GM21526 (cell line): ENCODE results near the gene EIF3L.
A peak's percentile ranks its signal among the peaks of the same experiment; 100 is the strongest.

Experiments
- ATAC-seq: cut with Tn5 transposase; IDR thresholded peaks from one replicate; pipeline ENCODE4 v1.9.1; 2021; ENCODE audit warnings: moderate library complexity; ENCODE audit not compliant: unreplicated experiment, low FRiP score

EIF3L gene

GRCh38 chr22:37850801-37851200 is 1.6 kb downstream of the EIF3L start:
- no peak for ATAC-seq

GRCh38 chr22:37852418-37852817 is 3.2 kb downstream of the EIF3L start:
- ATAC-seq = no peak

- ATAC-seq = no peak
These were observed 5.7 kb downstream of the EIF3L start for GRCh38 chr22:37854946-37855345.

GRCh38 chr22:37855462-37855861 is 6.2 kb downstream of the EIF3L start:
- no peak for ATAC-seq

DNA sequence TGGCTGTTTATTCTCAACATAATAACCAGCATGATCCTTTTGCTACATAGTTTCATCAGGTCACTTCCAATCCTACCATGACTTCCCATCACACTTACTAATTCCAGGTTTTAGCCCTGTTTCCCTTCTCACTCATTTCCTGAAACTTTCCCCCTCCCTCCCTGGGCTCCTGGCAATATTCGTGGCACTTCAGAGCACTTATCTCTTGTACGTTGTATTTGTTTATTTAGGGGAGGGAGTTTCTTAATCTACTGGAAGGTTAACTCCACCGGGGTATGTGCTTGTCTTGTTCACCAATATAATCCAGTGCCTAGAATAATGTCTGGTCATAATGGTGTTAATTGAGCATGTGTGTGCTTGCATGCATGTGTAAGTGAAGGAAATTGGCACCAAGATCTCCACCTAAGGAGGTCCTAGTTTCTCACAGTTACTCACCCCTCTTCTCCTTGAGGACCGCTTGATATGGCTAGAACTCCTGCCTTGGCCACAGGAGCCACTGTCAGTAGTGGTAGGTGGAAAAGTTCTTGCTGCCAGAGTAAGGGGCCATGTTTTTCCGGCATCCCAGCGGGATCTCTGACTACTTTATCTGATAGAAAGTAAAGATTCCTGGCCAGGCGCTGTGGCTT is 11.7 kb downstream of the EIF3L start:
- ATAC-seq = no peak

DNA sequence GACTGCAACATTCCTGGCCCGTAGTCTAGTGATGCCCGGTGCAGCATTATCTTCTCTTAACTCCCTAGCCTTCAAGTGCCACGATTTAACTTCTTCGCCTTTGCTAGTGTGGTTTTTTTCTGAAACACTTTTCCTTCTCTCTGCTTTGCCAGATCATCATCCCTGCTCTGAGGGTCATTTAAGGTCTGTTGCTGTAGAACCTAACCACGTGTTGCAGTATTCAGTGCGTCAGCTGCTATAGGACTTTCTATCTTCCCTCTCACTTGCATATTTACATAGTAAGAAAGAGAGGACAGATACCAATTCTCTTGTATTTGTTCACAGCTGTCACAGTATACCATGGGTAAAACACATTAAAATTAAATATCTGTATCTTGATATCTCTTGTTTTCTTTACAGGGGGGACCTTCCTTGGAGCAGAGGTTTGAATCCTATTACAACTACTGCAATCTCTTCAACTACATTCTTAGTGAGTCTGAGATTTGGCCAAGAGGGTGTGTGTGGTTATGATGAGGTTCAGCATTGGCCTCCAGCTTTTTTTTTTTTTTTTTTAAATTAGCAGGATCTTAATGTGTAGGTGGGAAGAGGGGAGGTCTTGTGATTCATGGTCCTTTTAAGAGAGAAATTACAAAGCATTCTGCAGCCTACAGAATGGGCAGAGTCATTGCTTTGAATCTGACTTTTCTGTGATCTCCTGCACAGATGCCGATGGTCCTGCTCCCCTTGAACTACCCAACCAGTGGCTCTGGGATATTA is 13.5 kb downstream of the EIF3L start:
- no peak for ATAC-seq

GRCh38 chr22:37865510-37865909 is 16.3 kb downstream of the EIF3L start:
- ATAC-seq = no peak

GRCh38 chr22:37870273-37870672 is 21.1 kb downstream of the EIF3L start:
- no peak for ATAC-seq

DNA sequence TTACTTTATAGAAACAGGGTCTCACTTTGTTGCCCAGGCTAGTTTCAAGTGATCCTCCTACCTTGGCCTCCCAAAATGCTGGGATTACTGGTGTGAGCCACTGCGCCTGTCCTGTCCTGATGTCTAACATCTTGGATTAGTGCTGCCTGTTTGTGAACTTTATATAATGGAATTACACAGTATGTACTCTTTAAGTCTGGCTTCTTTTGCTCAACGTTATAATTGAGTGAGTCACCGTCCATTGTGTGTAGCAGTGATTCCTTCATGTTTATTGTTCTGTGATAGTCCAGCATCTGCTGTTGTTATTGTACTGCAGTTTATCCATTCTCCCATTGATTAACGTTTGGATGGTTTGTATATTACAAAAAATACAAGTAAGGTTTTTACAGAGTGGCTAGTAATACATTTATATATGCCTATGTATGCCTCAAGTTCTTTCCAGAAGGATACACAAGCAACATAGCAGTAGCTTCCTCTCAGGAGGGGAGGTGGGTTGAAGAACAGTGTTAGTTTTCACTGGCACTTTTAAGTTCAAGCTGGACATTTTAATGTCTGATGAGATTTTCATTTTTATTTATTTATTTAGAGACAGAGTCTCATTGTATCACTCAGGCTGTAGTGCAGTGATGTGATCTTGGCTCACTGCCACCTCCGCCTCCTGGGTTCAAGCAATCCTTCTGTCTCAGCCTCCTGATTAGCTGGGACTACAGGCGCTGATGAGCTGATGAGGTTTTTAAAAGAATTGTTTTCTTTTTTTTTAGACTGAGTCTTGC is 31.6 kb downstream of the EIF3L start:
- ATAC-seq = no peak

DNA sequence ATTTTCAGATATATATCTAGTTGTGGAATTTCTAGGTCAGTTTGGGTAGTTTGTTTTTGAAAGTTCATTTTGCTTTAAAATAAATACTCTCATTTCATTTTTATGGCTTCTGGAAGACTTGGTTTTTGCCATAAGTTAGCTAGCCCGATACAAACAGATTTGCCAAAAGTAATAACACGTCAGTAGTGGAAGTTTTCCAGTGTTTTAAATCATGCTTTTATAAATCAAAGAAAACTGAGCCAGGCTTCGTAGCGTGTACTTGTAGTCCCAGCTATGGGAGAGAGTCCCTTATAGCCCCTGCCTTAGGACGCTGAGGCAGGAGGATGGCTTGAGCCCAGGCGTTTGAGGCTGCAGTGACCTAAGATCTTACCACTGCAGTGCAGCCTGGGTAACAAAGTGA is 35.2 kb downstream of the EIF3L start:
- ATAC-seq = no peak

DNA sequence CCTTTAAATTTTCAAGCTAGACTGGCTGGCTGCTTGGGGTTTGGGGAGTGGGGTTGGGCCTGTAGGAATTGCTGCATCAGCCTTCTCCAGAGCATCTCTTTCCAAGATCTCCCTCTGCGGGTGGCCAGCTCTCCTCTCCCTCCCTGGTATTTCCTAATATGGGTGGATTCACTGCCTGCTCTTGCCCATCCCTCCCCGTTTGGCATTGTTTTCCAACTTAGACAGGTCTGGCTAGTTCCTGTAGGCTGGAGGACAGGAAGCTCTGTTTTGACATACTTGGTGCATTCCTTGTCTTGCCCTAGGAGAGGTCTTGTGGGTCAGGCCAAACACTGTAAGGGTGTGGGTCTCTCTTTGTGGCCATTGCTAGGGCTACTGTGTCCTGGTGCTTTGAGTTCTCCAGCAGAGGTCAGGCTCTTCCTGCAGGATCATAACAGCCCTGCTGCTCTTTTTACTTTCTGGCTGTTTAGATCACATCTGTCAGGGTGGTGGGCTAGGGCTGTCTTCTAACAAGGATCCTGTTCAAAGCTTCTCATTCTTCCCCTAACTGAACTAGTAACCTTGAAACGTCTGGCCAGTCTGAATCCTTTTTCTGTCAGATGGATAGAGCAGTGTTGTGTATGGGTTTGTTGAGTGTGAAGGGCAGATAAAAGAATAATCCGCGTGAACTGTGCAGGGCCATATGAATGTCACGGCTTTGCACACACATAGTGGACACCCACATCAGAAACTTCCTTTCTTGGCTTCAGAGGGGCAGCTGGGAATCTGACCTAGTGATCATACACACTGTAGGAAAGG is 38.6 kb downstream of the EIF3L start:
- ATAC-seq = no peak

DNA sequence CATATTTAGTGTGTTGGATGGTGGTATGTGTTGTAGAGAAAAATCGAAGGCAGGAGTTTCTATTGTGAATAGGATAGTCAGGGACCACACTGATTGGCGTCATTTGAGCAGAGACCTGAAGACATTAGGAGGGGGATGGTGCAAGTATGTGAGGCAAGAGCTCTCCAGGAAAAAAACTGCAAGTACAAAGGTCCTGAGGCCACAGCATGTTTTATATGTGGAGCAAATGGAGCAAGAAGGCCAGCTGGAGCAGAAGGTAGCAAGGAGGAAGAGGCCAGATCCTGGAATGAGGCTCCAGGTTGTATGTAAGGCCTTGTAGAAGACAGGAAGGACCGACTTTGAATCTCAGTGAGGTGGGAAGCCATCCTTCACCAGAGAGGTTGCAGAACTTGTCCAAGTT is 42.7 kb downstream of the EIF3L start:
- ATAC-seq = no peak

GRCh38 chr22:37892566-37893335 is 43.5 kb downstream of the EIF3L start:
- ATAC-seq = no peak

DNA sequence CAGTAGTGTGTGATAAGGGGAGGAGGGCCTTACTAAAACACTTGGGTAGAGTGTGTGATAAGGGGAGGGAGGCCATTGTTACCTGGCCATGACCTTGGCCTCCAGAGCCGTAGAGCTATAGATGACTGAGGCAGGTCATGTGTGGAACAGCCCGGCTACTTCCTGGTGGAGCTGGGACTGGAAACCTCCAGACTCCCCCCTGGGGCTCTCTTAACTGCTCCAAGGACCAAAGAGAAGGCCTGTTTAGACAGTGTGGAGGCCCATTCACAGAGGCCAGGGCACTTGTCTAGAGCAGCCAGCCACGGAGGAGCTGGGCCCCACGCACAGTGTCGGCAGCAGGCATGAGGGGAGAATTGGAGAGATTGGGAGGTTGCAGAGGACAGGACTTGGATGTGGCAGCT is 44.4 kb downstream of the EIF3L start:
- no peak for ATAC-seq

DNA sequence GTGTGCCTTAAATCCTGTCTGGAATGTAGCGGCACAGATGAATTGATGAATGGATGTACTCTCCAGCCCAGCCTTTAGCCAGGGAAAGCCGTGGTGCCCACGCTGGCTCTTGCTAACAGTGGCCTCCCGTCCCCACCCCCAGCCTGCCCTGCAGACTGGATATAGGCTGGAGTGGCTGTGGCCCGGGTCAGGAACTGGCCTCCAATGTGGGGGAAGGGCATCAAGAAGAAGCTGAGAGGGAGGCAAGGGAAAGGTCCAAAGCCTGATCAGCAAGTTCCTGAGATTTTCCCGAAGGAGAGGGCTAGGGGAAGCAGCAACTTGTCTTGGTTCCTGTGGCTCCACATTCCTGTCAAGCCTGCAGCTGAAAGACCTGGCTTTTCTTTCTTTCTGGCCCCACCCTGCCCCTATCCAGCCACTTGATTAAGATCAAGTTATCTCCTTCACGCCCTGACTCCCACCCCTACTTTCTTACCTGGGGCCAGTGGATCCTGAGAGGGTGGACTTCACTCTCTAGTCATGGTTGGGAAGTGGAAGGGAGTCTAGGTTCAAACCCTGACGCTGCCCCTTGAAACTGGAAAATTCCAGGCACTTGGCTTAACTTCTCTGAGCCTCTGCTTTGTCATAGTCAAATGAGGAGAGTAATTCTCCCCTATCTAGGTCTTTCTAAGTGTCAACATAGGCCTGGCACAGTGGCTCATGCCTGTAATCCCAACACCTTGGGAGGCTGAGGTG is 45.9 kb downstream of the EIF3L start:
- ATAC-seq = no peak

- ATAC-seq = peak; percentile 69
These were observed 47.0 kb downstream of the EIF3L start for GRCh38 chr22:37896181-37896592.

GRCh38 chr22:37896939-37897338 is 47.7 kb downstream of the EIF3L start:
- ATAC-seq = no peak

DNA sequence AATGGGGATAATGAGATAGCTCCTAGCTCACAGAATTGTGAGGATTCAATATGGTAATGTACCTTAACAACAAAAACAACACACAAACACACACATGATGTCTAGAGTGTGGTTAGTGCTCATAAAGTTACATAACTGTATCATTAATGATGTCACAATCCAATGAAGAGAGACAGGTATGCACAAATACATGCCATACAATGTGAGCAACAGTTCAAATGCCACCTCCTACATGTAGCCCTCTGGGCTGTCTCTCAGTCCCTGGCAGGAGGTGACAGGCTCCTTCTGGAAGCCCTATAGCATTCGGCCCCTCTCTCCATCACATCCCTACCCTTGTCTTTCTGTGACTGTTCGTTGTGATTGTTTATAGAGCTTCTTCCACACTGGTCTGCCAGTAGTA is 48.6 kb downstream of the EIF3L start:
- no peak for ATAC-seq

- ATAC-seq = no peak
These were observed 49.4 kb downstream of the EIF3L start for GRCh38 chr22:37898441-37899181.
